ENCODE measurements around the gene RACK1.

DNA sequence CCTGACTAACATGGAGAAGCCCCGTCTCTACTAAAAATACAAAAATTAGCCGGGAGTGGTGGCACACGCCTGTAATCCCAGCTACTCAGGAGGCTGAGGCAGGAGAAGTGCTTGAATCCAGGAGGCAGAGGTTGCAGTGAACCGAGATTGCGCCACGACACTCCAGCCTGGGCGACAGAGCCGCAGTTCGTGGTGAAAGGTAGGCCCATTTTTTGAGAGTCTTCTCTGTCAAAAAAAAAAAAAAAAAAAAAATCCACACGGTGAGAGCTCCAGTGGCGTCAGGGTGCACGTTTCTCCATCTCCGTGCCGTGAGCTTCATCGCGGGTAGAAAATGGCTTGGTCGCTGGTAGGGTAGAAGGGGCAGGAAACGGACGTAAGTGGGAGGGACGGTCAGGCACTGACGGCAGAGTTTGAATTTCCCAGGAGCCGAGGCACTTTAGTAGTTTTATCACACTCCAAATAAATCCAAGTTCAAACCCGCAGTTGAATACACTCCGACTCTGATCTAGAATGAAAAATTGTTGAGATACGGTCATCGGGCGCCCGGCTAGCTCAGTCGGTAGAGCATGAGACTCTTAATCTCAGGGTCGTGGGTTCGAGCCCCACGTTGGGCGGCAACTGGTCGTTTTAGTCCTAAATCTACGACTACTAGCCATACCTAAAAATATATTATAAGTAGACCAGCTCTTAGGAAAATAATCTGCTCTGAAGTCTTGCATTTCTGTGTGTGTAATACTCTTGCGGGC is 36.3 kb downstream of the RACK1 start:
- TF ChIP-seq, protein P1, sequence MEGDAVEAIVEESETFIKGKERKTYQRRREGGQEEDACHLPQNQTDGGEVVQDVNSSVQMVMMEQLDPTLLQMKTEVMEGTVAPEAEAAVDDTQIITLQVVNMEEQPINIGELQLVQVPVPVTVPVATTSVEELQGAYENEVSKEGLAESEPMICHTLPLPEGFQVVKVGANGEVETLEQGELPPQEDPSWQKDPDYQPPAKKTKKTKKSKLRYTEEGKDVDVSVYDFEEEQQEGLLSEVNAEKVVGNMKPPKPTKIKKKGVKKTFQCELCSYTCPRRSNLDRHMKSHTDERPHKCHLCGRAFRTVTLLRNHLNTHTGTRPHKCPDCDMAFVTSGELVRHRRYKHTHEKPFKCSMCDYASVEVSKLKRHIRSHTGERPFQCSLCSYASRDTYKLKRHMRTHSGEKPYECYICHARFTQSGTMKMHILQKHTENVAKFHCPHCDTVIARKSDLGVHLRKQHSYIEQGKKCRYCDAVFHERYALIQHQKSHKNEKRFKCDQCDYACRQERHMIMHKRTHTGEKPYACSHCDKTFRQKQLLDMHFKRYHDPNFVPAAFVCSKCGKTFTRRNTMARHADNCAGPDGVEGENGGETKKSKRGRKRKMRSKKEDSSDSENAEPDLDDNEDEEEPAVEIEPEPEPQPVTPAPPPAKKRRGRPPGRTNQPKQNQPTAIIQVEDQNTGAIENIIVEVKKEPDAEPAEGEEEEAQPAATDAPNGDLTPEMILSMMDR (IDR thresholded peaks at IDR 0.05): no peak
- no peak for TF ChIP-seq POLR2A (IDR thresholded peaks at IDR 0.05)
